ENCODE data around the gene DNHD1. TPM values are rescaled to one million over a fixed set of nuclear protein-coding genes. Genes with fewer than 3 reads are reported as not detected.

DNHD1 gene
- total and polyA plus RNA-seq, 2 of the 8 experiments (the other 6 are each of a cell fraction or from before 2014, with no cell fraction given), result 5.0 to 6.8 TPM

DNA sequence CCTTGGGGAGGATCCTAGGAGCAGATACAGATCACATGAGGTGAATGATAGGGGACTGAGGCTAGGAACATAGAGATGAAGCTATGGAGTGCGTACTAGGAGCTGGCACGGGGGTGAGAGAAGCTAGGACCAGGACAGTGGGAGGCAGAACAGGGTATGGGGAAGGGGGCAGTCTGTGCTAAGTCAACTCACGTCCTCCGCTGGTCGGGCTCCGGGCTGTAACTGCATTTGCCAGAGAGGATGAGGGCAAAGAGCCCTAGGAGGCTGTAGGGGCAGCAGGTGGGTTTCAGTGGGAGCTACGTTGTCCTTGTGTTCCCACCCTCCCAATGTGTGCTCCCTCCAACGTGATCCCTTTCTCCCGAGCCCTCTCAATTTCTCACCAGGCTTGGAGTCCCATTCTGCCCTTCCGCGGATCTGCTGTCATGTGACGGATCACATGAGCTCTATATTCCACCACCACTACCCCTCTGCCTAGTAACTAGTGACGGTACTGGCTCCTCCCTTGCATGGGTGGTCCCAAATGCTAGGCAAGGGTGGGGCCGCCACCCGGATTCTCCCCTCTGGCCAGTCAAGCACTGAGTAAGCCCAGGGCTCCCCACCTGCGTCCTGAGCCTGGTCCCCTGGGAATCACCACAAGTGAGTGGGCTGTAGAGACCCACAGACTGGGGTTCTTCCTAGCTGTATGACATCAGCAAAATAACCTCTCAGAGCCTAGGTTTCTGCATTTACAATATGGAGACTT, 122.1 kb downstream of the DNHD1 start, which contains the start of gene TPP1 (continued):
- TF ChIP-seq, protein P1, sequence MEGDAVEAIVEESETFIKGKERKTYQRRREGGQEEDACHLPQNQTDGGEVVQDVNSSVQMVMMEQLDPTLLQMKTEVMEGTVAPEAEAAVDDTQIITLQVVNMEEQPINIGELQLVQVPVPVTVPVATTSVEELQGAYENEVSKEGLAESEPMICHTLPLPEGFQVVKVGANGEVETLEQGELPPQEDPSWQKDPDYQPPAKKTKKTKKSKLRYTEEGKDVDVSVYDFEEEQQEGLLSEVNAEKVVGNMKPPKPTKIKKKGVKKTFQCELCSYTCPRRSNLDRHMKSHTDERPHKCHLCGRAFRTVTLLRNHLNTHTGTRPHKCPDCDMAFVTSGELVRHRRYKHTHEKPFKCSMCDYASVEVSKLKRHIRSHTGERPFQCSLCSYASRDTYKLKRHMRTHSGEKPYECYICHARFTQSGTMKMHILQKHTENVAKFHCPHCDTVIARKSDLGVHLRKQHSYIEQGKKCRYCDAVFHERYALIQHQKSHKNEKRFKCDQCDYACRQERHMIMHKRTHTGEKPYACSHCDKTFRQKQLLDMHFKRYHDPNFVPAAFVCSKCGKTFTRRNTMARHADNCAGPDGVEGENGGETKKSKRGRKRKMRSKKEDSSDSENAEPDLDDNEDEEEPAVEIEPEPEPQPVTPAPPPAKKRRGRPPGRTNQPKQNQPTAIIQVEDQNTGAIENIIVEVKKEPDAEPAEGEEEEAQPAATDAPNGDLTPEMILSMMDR (IDR thresholded peaks at IDR 0.05; ENCODE audit: control extremely low read depth in 1 of 3, insufficient read depth in 1 of 3, low read depth in 1 of 3, low read length in 3 of 3), result no peak
- no peak for TF ChIP-seq BCL11A (IDR thresholded peaks at IDR 0.05; ENCODE audit: low read depth in 2 of 2, low read length in 2 of 2)
- TF ChIP-seq NRF1 (IDR thresholded peaks at IDR 0.05; ENCODE audit: low read depth, low read length), result no peak
- TF ChIP-seq PHF8 (conservative IDR thresholded peaks at IDR 0.05; ENCODE audit: low read depth, low read length), result peak; percentile 75
- TF ChIP-seq TEAD4 (IDR thresholded peaks at IDR 0.05; ENCODE audit: low read depth, low read length), result no peak
- no peak for TF ChIP-seq GTF2F1 (IDR thresholded peaks at IDR 0.05; ENCODE audit: borderline replicate concordance, low read depth, low read length)
- no peak for TF ChIP-seq TAF7 (optimal IDR thresholded peaks at IDR 0.05; ENCODE audit: borderline replicate concordance, low read depth, low read length)
- TF ChIP-seq TBP (IDR thresholded peaks at IDR 0.05; ENCODE audit: low read depth, low read length), result peak; percentile 82
- TF ChIP-seq, protein P2, sequence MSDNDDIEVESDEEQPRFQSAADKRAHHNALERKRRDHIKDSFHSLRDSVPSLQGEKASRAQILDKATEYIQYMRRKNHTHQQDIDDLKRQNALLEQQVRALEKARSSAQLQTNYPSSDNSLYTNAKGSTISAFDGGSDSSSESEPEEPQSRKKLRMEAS (IDR thresholded peaks at IDR 0.05), result no peak; the same call in 1 of the 2 replicates
- no peak for TF ChIP-seq RNF2 (IDR thresholded peaks at IDR 0.05; ENCODE audit: borderline replicate concordance, low read depth, low read length, missing control alignments, poor library complexity, severe bottlenecking)
- peak; percentile 72 to 93 for TF ChIP-seq POLR2A (IDR thresholded peaks at IDR 0.05; ENCODE audit: control extremely low read depth in 1 of 2, low read depth in 2 of 2, low read length in 2 of 2)
- TF ChIP-seq ZNF274 (IDR thresholded peaks at IDR 0.05; ENCODE audit: borderline replicate concordance, extremely low read depth, low read length), result no peak
- TF ChIP-seq, protein P3, sequence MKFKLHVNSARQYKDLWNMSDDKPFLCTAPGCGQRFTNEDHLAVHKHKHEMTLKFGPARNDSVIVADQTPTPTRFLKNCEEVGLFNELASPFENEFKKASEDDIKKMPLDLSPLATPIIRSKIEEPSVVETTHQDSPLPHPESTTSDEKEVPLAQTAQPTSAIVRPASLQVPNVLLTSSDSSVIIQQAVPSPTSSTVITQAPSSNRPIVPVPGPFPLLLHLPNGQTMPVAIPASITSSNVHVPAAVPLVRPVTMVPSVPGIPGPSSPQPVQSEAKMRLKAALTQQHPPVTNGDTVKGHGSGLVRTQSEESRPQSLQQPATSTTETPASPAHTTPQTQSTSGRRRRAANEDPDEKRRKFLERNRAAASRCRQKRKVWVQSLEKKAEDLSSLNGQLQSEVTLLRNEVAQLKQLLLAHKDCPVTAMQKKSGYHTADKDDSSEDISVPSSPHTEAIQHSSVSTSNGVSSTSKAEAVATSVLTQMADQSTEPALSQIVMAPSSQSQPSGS (IDR thresholded peaks at IDR 0.05; ENCODE audit: low read length), result peak; percentile 31; the same call in 1 of the 2 replicates
- TF ChIP-seq RAD21 (IDR thresholded peaks at IDR 0.05 in 1 of 2, conservative IDR thresholded peaks at IDR 0.05 in 1 of 2; ENCODE audit: low read depth in 2 of 2, low read length in 2 of 2), result no peak
- TF ChIP-seq RFX5 (IDR thresholded peaks at IDR 0.05; ENCODE audit: borderline replicate concordance, low read depth, low read length), result peak; percentile 100
- no peak for TF ChIP-seq GABPA (IDR thresholded peaks at IDR 0.05; ENCODE audit: borderline replicate concordance, insufficient read depth, low read length)
- TF ChIP-seq FOSL1 (IDR thresholded peaks at IDR 0.05; ENCODE audit: insufficient read depth, low read depth, low read length), result no peak
- no peak for TF ChIP-seq SP2 (IDR thresholded peaks at IDR 0.05; ENCODE audit: low read length)
- peak; percentile 71 for TF ChIP-seq TAF1 (IDR thresholded peaks at IDR 0.05; ENCODE audit: low read depth, low read length)

Data from H1 (cell line).